HG03457 (cell line): ENCODE measurements around the gene DENND1B.
"Not testable (repeated sequence)": the region's sequence is repeated elsewhere in the genome, so short reads cannot be mapped to it uniquely, and the experiment has no call there.

Source experiments
- ATAC-seq: cut with Tn5 transposase; IDR thresholded peaks from one replicate; pipeline ENCODE4 v1.9.1; 2021; ENCODE audit warnings: moderate number of reproducible peaks; ENCODE audit not compliant: unreplicated experiment

Gene DENND1B

DNA sequence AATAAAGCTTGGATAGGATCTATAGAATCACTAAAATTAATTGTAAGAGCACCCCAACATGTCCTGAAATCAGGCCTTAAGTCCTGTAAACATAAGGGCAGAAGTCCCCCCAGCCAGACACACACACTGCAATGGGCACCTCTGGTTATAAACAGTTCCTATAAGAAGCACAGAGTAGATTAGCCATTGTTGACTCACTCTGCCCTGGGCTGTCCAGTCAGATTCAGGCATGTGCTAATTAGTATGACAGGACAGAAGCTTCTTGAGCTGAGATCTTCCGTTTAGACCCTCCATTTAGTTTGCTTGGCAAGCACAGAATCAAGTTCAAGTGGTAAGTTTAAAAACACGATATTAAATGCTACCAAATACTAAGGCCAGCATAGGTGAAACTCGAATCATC is 11.8 kb upstream of the DENND1B start:
- ATAC-seq: no peak

DNA sequence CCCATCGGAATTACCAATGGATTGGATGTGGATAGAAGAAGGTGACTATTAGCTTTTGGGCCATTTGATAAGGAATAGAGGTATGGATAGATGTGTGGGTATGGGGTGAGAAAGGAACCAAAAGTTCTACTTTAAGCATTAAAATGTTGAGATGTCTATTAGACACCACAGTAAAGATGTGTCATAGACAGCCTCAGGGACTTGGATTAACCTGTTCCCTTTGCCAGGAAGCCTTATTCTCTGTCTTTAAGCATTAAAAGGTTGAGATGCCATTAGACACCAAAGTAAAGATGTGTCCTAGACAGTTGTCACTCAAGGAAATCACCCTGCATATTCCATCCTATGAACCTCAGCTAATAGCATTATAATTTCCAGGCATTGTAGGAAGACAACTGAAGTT is 11.0 kb upstream of the DENND1B start:
- no peak for ATAC-seq

DNA sequence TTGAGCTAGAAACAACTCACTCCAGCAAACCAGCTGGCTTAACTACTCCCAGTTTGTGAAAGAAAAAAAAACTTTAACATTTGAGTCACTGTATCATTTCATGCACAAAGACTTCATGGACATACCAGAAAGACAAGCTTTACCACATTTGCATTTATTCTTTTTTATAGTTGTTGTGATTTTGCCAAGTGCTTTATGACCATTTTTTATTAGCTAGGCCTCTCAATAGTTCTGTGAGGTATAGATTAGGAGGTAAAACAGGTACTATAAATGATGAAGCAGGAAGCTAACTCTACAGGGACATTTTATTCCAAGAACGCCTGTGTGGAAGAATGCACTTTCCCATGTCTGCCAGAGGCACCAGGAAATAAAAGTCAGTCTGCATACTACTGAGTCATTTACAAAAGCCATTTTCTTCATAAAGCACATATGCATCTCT is 8.2 kb upstream of the DENND1B start:
- ATAC-seq: no peak

DNA sequence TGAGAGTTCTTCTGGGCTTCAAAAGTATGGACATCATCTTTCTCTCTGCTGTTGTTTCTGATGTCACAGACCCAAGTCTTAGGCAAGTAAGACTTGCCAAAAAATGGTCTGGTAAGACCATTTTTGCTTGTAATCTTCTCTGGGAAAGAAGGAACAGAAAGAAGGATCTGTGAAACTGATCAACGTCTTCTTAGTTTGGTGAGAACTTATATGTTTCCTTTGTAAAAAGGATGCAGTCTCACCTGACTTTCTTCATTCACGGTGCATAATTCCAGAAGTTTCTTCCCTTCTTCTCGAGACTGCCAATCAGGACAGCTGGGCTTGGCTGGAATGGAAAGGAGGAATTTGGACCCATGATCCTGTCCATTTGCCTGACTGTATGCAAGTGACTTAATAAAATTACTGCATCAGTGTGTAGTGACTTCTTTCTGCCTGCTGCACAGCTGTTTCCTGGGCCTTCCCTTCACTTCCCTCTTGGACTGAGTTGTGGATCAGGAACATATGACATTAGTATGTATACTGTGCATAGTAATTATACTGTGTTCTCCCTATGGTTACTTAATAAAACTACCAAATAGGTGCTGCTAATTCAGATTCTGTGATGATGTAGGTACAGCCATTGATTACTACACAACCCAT is 7.6 kb upstream of the DENND1B start:
- ATAC-seq: no peak

DNA sequence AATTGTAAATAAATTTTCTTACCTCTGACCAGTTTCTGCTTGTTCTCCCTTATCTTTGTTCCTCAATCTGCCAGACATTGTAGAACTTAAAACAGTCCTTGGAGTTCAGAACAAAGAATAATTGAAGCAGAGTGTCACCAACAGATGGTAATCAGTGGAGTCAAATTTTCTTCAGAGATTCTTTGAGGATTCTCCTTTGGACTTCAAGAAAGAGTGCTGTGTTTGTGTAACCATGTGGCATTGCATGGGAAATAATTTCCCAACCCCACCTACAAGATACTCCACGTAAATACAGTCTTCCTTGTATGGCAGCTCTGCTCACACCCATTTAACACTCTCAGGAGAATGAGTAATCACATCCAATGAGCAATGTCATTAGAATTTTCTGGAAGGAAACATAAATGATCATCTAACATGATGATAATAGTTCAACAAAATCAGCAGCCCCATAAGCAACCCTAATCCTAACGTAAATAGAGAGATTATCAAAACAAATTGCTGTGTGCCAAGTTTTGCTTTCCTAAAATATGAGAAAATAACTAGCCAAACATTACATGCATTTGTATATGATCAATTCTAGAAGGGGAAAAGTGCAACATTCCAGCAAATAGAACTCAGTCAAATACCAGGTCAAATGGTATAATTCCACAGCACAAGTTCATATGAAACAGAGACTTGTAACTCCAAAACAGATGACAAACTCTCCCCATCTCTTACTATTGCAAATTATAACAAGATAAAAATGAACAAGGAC is 6.9 kb upstream of the DENND1B start:
- no peak for ATAC-seq

DNA sequence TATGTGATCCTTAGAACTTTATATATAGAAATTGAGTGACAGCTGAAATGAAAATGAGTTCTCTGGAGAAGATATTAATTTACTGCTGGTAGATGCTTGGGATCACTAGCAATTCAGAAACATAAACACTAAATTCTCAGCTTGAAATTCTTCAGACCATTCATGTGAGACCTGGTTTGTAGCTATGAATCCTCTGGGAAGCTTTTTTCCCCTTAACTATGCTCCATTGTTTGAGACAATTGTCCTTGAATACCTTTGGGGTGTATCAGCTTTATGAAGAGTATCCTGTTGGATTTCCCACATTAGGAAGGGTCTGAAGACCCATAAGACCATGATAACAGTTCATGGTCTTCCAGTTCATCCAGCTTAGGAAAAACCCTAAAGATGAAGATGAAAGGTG is 4.6 kb upstream of the DENND1B start:
- no peak for ATAC-seq

DNA sequence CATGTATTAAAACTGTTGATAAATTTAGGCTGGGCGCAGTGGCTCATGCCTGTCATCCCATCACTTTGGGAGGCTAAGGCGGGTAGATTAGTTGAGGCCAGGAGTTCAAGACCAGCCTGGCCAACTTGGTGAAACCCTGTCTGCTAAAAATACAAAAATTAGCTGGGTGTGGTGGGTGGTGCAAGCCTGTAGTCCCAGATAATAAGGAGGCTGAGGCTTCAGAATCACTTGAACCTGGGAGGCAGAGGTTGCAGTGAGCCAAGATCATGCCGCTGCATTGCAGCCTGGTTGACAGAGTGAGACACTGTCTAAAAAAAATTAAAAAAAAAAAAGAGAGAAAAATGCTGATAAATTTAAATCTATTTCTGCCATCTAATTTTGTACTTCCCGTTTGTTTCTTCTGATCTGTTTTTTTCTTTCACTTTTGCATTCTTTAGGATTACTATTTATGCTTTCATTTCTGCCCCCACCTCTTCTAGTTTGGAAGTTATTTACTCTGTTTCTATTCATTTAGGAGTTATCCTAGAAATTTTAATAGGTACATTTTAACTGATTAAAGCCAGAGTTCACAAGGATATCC is 3.2 kb upstream of the DENND1B start:
- ATAC-seq: no peak

DNA sequence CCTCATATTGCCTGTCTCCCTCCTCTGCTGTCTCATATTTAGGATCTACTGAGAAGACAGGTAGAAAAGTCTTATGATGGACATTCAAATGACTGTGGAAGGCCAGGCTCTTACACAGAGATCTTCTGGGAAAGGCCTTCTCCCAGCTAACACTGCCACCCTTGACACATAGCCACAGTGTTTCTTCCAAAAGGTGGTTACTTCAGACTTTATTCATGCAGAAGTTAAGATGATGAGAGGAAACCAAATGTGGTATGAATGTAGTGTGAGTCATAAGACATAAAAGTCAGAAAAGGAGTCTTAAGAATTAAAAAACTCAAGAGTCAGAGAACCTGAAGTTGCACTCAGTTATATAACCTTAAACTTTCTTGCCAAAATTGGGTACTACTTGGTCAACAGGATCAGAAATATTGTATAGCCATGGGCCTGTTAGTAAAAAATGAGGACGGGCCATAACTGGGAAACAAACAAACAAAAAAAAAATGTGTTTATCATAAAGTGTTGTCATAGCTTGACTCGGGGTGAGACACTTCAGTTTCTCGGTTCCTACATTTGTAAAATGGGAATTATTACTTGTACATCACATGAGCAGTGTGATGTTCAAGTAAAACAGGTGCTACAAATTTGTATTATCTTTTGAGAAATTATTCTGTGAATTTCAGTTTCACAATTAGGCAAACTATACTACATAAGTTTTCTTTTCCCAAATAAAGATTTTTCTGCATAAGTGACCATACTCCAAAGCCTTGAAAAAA is 1.2 kb upstream of the DENND1B start:
- ATAC-seq: no peak

DNA sequence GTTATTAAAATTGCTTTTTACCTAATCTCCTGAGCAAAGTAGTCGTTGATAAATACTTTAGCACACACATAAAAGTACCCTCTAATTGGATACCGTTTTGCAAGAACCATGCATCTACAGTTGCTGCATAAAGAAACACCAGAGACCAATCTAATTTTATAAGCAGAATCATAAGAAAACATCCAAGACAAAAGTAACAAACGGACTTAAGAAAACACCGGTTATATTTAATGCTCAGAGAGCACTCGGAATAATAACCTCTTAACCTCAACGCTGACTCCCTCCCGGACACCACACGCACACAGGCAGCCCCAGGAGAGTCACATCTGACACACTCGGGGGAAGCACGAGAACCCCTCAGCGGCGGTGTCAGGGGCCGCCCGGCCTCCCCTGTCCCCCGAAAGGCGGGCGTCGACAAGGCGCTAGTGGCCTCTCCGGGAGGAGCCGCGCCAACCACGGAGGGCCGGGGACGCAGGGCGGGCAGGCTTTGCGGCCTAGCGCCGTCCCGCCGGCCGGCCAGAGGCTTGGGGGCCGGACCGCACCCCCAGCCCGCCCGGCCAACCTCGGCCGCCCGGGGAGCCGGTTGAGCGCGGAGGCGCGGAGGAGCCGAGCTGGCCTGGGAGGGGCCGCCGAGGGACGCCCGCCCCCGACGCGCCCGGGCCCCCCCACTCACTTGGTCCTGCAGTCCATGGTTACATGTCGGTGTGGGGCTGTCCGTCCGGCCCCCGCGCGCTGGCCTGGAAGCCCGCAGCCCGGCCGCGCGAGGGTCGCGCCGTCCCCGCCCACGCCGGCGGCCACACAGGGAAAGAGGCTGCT is 606 bp downstream of the DENND1B start:
- peak; percentile 35 for ATAC-seq

DNA sequence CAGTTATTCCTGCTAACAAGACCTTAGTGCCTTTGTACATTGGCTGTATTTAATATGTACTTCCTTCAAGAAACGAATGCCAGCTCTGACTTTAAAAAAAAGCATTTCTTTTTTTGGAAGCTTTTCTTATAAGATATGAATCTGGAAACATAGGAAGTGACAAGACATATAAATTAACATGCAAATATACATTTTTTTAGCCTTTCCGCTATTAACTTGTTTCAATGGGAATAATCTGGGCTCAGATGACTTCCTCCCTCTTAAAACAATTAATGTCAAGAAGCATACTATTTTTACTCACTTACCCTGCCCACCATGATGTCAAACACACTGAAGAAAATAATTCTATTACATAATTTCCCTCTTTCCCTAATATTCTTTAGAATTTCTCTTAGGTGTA is 1.4 kb downstream of the DENND1B start:
- ATAC-seq: no peak

DNA sequence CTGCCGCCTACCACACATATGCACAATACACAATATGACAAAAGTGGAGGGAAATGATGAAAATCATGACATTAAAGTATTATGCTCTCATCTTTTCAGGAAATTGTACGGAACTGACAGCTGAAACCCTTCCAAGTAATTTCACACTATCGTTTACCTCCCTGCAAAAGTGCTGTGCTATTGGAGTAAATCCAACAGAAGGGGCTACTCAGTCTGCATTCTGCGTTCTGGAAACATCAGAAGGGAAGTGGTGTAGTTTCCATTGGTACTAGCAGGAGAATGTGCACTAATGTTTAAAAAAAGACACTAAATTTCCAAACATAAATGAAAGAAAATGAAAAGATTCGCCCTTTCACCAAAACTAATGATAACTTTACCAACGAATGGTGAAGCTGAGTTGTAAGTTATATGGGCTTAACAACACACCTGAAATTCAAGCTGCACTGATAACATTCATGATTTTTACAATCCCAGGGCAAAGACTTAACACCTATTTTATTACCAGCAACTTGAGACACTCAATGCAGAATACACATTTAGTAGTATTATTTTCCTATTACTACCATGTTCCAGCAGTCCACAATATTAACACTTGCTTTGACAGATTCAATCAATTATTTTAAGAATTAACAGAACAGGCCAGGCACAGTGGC is 3.2 kb downstream of the DENND1B start:
- no peak for ATAC-seq

DNA sequence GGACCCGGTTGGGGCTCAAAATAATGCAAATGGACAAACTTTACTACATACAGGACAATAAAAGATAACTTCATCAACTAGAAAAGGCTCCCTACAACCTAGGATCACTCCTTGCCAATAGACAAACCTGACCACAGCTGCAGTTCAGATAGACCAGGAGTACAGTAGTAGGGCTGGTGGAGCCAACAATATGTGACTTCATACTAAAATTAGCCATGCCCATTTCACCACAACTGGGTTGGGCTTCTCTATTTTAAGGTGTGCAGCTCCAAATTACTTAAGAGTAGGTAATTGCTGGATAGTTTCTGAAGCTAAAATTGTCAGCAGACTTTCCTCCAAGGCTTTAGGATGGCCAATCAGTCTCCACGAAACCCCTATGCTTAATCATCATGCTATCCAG is 3.9 kb downstream of the DENND1B start:
- ATAC-seq: no peak

DNA sequence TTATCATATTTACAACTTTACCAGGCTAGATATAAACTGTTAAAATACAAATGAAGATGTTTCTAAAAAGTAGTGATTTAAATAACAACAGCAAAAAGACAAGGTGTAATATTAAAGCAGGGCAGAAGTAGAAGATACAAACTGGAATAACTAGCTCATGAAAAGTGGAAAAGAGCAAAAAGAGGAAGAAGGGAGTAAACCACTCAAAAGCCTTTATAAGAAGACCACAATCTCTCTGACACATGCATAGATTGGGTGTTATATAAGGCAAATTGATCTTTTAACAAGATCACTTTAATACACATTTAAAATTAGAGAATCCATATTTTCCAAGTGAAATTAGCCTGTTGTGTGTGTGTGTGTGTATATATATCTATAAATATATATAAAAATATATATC is 5.0 kb downstream of the DENND1B start:
- no peak for ATAC-seq

DNA sequence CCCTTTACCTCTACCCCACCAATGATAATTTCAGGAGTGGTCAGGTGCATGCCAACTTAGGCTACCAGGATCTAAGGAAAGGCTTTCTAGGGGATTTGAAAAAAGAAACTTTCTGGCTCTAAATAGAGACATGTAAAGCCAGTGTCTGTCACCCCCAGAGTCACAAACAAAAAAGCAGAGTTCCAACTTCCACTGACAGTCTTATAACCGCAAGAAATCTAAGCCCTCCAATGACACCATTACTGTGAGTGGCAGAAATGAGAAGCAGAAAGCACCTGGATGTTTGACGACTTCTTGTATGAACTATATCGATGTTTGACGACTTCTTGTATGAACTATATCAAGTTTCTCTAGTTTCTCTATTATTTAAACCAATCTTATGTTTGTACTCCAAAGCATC is 6.0 kb downstream of the DENND1B start:
- no peak for ATAC-seq

DNA sequence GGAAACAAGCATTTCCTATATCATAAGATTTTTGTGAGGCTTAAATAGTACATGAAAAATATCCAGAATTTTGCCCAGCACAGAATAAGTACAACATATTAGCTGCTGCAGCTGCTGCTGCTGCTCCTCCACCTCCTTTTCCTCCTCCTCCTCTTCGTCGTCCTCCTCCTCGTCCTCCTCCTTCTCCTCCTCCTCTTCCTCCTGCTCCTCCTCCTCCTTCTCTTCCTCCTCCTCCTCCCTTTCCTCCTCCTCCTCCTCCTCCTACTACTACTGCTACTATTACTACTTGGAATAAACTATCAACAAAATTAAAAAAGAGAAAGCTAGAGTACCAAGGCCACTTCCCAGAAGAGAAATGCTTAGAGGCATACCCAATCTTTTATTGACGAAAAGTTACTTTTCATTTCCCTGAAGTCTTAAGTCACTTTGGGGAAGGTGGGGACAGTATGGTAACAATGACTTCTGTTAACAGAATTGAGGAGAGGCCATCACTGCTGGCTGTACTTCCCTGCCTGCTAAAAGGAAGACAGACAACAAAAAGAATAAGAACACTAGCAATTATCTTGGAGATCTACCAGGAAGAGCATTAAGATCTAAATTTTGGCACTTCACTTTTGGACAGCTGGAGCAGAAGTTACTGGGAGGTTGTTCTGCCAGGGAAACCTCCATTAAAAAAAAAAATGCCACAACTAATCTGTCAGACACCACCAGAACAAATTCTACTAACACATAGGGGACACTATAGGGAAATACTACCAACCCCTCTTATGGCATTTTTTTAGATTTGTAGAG is 7.1 kb downstream of the DENND1B start:
- no peak for ATAC-seq

DNA sequence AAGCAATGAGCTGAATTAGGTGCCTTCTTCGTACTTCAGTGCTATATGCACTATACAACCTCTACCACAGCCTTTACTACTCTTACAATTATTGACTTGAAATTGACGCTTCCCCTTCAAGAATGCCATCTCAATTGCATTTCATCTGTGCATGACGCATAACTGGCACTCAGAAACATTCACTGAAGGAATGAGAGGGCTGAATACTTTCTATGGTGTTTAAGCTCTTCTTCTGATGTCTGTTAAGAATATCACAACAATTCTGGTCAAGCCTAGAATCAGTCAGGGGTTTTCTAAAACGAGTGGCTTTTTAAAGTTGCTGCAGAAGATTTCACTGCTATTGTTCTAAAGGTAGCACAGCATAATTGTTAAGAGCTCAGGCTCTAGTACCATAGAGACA is 11.5 kb downstream of the DENND1B start:
- ATAC-seq: no peak

DNA sequence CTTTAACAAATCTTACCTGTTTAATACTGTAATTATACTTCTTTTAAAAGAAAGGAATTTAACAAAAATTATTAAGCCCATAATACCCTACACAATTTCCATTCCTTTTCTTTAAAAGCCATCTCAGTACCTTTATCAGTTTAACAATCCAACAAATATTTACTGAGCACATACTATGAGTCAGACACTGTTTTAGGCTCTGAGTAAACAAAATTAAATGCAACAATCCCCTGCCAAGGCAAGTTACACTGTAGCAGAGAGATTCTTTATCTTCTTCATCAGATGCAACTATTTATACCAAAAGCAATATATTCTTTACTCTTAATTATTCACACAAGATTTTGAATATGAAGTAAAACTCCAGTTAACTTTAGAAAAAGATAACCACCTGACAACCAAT is 12.0 kb downstream of the DENND1B start:
- ATAC-seq: no peak

DNA sequence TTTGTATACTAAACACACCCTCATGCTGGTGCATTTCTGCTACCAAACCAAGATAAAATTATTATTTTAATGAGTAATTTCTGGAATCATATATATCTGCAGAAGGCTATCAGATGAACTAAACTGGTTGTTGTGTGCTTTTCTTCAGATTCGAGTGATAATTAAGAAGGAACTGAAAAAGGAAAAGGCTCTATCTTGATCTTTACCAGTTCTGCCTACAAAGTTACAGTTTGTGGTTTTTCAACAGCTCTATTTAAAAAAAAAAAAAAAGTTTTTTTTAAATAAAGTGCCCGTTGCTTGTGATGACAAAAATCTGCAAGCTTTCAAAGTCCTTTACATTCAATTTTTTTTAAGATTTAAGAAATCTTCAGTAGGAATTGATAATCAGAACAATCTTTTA is 13.6 kb downstream of the DENND1B start:
- peak; percentile 56 for ATAC-seq

DNA sequence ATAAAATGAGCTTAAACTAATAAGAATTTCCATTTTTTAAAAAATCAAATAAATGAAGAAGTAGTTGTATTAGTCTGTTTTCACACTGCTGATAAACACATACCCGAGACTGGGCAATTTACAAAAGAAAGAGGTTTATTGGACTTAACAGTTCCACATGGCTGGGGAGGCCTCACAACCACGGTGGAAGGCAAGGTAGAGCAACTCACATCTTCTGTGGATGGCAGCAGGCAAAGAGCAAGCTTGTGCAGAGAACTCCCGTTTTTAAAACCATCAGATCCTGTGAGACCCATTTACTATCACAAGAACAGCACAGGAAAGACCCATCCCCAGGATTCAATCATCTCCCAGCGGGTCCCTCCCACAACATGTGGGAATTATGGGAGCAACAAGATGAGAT is 19.7 kb downstream of the DENND1B start:
- ATAC-seq: not testable (repeated sequence)
